Measurements from ENCODE around the gene HDGF.

The HDGF gene

GRCh38 chr1:156751451-156751756 is at the start of gene HDGF:
Gene HDGF (minus strand): TSS chr1:156751675. CDS start chr1:156751429, 246 bp downstream.
- no peak for DNase-seq

GRCh38 chr1:156797212-156797871 is 45.9 kb upstream of the HDGF start:
- peak; percentile 84 for DNase-seq

DNA sequence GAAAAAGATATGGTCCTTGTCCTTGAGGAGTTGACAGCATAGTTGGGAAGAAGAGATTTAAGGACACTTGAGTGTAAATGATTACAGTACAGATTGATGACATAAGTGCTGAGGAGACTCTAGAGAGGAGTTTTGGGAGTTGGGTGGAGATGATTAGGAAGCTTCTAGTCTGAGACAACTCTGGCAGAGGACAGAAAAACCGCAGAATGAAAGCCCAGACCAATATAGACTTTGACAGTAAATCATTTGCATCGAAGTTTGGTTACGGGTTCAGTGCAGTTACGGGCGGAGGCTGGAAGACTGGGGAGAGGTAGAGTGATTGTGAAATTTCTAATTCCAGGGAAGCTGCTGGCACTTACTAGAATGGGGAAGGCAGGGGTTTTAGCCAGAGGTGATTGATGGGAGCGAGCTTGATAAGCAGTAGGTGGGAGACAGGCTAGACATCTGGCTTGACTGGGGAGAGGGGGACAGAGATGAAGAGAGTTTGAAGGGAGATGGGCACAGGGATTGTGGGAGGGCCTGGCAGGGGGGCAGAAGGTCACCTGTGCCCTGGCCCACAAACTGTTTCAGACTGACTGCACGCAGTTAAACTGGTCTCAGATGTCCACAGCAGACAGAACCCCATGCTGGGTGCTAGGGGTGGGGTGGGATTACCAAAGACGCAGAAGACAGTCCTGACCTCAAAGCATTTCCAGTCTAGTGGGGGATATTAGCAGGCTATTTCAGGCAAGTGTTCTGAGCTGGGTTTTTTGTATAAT is 45.0 kb upstream of the HDGF start:
- no peak for DNase-seq

DNA sequence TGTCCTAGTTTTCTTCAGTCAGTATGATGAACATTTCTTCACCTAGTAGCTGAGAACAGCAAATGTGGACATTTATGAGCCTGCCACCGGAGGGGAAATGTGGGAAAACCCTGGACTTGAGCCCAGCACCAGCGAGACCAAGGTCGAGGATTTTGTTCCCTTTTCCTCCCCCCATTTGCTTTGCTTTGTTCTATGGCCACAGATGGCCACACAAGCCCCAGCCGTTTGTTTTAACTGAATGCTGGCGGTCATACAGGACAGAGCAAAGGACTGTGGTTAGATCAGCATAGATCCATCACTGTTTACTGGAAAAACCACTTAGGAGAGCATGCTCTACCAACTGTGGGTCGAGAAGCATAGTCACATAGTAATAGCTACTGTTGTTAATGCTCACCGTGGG is 44.3 kb upstream of the HDGF start:
- DNase-seq = no peak

DNA sequence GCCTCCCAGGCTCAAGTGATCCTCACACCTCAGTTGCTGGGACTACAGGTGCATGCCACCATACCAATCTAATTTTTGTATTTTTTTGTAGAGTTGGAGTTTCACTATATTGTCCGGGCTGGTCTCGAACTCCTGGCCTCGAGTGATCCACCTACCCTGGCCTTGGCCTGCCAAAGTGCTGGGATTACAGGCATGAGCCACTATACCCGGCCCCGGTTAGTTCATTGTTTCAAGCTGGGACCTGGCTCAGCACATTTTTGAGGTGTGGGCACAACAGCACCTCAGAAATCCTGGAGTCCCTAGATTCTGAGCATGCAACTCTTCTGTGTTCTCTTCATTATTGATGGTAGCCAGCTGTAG is 43.9 kb upstream of the HDGF start:
- DNase-seq = no peak

GRCh38 chr1:156794506-156795373 is 43.3 kb upstream of the HDGF start:
- no peak for DNase-seq

DNA sequence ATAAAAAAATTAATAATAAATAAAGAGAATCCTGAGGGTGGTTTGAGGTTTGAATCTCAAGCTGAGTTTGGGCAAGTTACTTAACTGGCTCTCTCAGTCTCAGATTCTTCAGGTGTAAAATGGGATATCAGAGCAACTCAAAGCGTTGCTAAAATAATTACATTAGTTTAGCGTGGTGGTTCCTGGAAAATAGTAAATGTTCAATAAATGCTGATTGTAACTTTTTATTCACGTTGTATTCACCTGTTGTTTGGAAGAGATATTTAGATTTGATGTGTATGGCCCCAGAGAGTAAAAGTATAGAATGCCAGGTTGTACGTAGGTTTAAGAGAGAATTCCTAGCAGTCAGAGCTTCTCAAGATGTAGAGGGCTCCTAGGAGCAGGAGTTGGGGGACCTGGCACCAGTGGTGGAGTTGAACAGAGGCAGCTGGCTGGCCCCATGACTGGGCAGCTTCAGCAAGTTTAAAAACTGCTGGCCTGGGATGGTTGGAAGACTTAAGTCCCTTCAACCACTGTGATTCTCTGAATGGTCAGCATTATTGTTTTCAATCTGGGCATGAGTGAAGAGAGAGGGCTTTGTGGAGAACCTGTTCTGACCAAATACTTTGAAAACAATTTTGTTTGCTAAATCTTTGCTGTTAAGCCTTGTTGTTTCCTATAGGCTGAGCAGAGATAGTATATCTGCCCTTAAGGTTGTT is 38.3 kb upstream of the HDGF start:
- no peak for DNase-seq

DNA sequence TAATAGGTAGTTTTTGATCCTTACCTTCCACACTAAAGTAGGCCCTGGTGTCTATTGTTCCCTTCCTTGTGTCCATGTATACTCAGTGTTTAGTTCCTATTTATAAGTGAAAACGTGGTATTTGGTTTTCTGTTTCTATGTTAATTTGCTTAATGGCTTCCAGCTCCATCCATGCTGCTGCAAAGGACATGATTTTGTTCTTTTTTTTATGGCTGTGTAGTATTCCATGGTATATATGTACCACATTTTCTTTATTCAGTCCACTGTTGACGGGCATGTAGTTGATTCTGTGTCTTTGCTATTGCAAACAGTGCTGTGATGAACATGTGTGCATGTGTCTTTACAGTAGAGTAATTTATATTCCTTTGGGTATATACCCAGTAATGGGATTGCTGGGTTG is 36.7 kb upstream of the HDGF start:
- no peak for DNase-seq

DNA sequence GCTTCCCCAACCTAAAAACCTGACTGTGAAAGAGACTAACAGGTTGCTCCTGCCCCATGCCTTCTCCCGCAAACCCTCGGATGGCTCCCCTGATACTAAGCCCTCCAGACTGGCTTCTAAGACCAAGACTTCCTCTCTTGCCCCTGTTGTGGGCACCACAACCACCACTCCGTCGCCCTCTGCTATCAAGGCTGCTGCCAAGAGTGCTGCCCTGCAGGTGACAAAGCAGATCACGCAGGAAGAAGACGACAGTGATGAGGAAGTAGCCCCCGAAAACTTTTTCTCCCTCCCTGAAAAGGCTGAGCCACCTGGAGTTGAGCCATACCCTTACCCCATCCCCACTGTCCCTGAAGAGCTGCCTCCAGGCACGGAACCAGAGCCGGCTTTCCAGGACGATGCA is 35.2 kb upstream of the HDGF start:
- DNase-seq = peak; percentile 44

GRCh38 chr1:156785458-156785857 is 34.0 kb upstream of the HDGF start:
- DNase-seq = no peak

DNA sequence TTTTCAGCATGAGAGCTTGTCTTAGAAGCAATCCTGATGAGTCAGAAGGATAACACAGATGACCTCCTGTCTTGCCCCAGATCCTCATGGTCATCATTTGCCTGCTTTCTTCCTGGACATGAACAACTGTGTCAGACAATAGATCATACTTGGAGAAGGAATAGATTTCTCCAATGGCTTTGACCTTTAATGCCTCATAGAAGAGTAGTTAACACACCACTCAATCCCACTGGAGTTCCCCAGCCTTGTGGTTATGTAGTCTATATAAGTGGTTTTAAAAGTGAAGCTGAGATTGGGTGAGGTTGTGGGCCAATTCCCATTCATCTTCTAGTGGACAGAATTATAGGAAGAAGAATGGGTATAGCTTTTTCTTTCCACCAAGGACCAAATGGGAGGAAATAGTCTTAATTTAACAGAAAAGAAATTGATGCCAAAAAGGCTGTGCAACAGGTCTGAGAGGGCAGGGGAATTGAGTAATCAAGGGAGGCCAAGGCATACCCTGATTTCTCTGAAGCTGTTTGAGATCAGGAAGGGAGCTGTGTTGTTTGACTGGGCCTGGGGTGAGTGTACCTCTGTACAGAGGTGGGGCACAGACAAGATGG is 30.2 kb upstream of the HDGF start:
- DNase-seq = no peak

- DNase-seq = no peak
These were observed 26.1 kb upstream of the HDGF start for GRCh38 chr1:156777573-156777972.

- DNase-seq = no peak
These were observed 25.5 kb upstream of the HDGF start for GRCh38 chr1:156776942-156777341.

GRCh38 chr1:156775799-156776198 is 24.3 kb upstream of the HDGF start:
- no peak for DNase-seq

- peak; percentile 38 for DNase-seq
These were observed 22.1 kb upstream of the HDGF start for GRCh38 chr1:156773607-156774006.

GRCh38 chr1:156772728-156773497 is 21.4 kb upstream of the HDGF start:
- DNase-seq = peak; percentile 74

DNA sequence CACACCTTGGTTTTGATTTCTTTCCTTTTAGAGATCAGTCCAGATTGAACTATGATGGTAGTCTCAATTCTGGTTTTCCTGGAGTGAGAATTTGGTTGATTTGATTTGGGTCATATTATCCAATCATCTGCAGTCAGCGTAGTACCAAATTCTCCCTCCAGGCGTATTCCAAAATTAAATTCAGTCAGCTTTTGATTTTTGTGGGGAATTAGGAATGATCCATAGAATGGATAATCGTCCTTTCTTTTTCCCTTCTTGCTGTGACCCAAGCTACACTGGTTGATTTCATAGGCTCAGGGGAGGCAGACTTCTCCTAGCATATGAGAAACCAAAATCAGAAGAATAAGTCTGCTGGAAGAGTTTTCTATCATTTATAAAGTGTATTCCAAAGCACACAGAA is 20.7 kb upstream of the HDGF start:
- no peak for DNase-seq

DNA sequence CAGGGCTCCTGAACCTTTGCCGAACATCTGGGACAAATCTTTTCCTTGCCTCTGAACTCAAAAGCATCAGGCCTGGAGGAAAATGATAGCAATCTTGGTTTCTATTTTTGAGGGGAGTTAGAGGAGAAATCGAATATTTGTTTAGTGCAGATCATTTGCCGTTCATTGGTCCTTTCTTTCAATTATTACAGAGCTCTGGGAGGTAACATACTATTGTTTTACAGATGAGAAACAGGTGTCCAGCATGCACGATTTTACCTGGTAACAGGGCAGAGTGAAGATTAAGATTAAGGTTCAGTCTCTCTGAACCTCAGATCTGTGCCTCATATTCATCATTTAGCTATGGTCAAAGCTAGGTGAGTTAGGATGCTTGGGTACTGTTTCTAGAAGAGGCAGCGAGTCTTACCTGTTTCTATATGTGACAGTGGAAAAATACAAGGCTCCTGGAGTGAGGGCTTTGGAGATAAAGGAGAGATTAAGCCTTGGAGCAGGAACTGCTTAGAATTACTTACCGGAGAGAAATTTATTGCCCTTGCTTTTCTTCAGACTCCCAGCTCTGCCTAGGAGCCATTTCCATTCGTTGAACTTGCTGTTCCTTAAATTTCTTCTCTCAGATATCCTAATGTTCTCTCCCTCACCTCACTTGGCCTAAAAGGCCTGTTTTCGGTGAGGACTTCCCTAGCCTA is 17.3 kb upstream of the HDGF start:
- no peak for DNase-seq

GRCh38 chr1:156767879-156768604 is 16.6 kb upstream of the HDGF start:
- peak; percentile 56 for DNase-seq

DNA sequence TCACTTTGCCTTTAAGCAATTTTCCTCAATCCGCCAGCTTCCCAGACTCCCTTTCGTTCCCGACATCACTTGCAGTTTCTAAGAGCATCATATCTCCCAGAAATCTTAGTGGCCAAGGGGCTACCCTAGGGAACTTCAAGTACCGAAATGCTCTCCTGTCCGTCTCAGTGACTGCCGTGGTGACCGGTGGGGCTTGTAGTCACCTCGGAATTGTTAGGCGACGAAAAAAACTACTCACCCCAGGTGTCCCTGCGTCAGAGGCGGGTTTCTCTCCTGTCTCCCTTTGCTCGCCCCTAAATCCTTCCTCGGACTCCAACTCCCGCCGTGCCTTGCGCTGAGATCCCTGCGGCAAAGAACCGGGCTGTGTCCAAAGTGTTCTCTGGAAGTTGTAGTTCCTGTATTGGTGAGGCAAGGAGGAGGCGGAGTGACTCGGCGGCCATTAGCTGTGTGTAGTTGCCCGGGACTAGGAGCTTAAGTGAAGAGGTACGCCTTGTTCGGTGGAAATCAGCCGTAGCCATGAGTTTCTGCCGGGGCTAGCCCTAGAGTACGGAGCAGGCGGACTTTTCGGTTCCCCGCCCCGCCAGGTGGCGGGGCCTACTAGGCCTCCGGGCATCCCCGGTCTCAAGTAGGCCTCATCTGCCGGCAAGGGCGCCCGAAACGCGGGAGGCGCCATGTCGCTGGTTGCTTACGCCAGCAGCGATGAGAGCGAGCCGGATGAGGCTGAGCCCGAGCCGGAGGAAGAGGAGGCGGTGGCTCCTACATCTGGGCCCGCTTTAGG is 15.8 kb upstream of the HDGF start, which contains the start of gene PRCC:
TSS of gene PRCC (plus strand) at position 435 of the 778 bp plus-strand sequence. CDS start at position 672, 237 bp downstream.
- DNase-seq = peak; percentile 100
